ENCODE data around the gene SFT2D1.

Gene SFT2D1

DNA sequence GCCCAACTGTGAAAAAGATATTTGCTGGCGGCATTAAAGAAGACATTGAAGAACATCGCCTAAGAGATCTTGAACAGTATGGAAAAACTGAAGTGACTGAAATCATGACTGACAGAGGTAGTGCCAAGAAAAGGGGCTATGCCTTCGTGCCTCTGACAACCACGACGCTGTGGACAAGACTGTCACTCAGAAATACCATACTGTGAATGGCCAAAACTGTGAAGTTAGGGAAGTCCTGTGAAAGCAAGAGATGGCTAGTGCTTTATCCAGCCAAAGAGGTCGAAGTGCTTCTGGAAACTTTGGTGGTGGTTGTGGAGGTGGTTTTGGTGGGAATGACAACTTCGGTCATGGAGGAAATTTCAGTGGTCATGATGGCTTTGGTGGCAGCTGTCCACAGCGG lies 7.5 kb downstream of the SFT2D1 start:
- Mint-ChIP-seq H3K4me3 (no peak overlapping the region), H3K4me1 (peaks cover 32% of the 10 kb centered on the region), H3K27ac (no peak overlapping the region), H3K9me3 (no peaks in the 10 kb centered on the region), H3K27me3 (ENCODE audit: low read depth) (no peaks in the 10 kb centered on the region), H3K36me3 (ENCODE audit: low read depth) (peaks cover 18% of the 10 kb centered on the region)
- no peak for TF ChIP-seq CTCF (IDR thresholded peaks at IDR 0.05; ENCODE audit: unreplicated experiment in 3 of 3)

DNA sequence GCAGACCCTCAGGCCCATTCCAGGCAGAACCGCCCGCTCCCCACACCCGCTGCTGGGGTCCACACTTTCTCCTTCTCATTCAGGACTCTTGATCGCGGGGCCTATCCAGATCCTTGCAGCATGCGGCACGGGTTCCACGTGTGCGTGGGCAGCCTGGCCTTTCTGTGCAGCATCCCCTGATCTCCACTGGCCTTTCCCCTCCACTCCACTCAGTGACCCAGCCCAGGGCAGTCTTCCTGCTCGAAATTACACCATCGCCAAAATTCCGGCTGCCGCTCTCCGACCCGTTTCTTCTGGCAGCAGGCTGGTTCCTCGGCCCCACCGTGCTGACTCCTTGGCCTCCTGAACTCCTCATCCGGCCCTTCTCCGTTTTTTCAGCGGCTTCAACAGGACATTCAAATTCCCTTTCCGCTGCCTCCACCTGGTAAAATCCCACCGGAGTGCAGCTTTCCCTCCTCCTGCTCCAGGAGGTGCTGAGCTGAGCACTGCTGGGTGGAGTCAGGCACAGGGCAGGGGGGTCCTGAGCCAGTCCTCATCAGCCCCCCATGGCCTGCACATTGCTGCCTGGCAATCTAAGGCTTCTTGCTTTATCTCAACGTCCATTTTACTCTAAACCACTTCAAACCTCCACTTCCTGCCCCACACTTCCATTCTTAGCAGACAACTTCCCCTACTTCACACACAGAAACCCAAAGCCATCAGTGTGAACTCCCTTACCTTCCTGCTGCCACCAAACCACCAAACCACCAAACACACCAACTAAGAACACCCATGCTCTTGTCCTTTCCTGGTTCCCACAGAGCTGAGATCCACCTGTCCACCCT lies 9.0 kb downstream of the SFT2D1 start:
- H3K4me3 Mint-ChIP-seq: peak overlapping the region in 1 of 3 experiments; percentile 67
- peak overlapping the region in 2 of 3 experiments; percentile 25 to 46 for H3K27ac Mint-ChIP-seq
- TF ChIP-seq CTCF (IDR thresholded peaks at IDR 0.05; ENCODE audit: unreplicated experiment in 3 of 3): no peak
- H3K27me3 Mint-ChIP-seq (ENCODE audit: low read depth): no peaks in the 10 kb centered on the region
- no peaks in the 10 kb centered on the region for H3K9me3 Mint-ChIP-seq
- H3K36me3 Mint-ChIP-seq (ENCODE audit: low read depth): peaks cover 26% of the 10 kb centered on the region
- H3K4me1 Mint-ChIP-seq: peaks cover 32% of the 10 kb centered on the region

DNA sequence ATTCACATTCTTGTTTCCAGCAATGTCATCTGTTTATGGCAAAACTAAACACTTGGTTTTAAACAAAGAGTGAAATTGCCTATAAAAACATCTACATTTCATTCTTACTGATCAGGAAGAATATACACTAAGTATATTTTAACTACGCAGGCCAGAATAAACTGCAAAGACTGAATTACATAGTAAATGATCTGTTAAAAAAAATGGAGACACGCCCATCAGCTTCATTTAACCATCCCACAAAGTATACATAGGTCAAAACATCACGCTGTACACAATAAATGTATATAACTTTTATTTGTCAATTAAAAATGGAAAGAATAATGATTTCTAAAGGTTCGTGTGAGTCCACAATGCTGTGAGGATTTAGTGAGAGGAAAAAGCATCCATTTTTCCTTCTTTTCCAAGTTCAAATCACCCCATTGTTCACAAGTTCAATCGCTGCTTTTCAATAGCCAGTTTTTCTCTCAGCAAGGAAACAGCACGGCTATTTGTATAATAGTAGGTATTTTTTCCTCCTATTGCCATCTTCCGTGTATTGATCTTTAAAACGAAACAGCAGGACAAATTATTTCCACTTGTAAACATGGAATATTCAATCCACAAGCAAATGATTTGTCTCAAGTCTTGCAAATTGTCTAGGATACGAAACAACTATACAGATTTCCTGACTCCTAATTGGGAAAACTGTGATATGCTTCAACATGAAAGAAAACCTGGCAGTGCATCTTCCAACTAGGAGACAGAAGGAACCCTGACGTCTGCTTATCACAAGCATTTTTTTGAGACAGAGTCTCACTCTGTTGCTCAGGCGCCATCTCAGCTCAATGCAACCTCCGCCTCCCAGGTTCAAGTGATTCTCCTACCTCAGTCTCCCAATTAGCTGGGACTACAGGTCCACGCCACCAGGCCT lies 10.6 kb downstream of the SFT2D1 start:
- no peak for TF ChIP-seq CTCF (IDR thresholded peaks at IDR 0.05; ENCODE audit: unreplicated experiment in 3 of 3)
- Mint-ChIP-seq H3K36me3 (ENCODE audit: low read depth) (peaks cover 28% of the 10 kb centered on the region), H3K27me3 (ENCODE audit: low read depth) (no peaks in the 10 kb centered on the region), H3K4me3 (no peak overlapping the region), H3K9me3 (no peaks in the 10 kb centered on the region), H3K27ac (no peak overlapping the region), H3K4me1 (peaks cover 26% of the 10 kb centered on the region)

DNA sequence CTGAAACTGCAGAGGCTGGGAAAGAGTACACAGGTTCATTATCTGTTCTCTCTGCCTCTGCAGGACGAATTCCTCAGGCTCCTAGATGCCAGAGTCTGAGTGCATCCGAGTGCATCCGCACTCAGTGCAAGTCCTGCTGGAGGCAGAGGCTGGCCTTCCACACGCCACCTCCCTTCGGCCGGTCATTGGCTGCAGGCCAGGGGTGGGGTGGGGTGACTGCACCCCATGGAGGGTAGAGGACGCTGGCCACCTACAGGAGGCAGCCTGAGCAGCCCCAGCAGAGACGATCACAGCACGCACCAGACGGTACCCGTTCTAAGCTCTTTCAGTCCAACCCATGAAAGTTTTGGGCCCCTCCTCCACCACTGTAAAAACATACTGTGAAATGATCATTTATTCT lies 11.7 kb downstream of the SFT2D1 start:
- no peak overlapping the region for H3K27ac Mint-ChIP-seq

GRCh38 chr6:166325383-166326042 lies 16.8 kb downstream of the SFT2D1 start:
- Mint-ChIP-seq H3K9me3 (no peaks in the 10 kb centered on the region), H3K36me3 (ENCODE audit: low read depth) (peaks cover 54% of the 10 kb centered on the region), H3K27ac (no peak overlapping the region), H3K4me1 (peaks cover 3% of the 10 kb centered on the region), H3K4me3 (no peak overlapping the region), H3K27me3 (ENCODE audit: low read depth) (no peaks in the 10 kb centered on the region)
- TF ChIP-seq CTCF (IDR thresholded peaks at IDR 0.05; ENCODE audit: unreplicated experiment in 3 of 3): no peak

More for the DNA sequence above, 11.7 kb downstream of the SFT2D1 start:
- TF ChIP-seq CTCF (IDR thresholded peaks at IDR 0.05; ENCODE audit: unreplicated experiment in 3 of 3): no peak
- Mint-ChIP-seq H3K27me3 (ENCODE audit: low read depth) (no peaks in the 10 kb centered on the region), H3K36me3 (ENCODE audit: low read depth) (peaks cover 38% of the 10 kb centered on the region), H3K4me1 (peaks cover 30% of the 10 kb centered on the region), H3K9me3 (no peaks in the 10 kb centered on the region), H3K4me3 (peak overlapping the region in 1 of 3 experiments; percentile 21)
